ENCODE measurements around the gene CPA1. TPM values are rescaled to one million over a fixed set of nuclear protein-coding genes. Genes with fewer than 3 reads are reported as not detected.

CPA1 gene
- total RNA-seq, 4 donors from 2014 or later = not detected

- 64% methylated on average over 8 of the region's 8 CpGs for WGBS
- intact Hi-C loops (cut with DNase I) = no loop called here
- TF ChIP-seq POLR2A (IDR thresholded peaks at IDR 0.05; ENCODE audit: low read depth) (no peak), EP300 (IDR thresholded peaks at IDR 0.05) (no peak), CTCF (IDR thresholded peaks at IDR 0.05) (no peak)
- Histone ChIP-seq H3K27me3 (no peaks in the 10 kb centered on the region), H3K27ac (replicated peaks in 1 of 4) (no peak overlapping the region), H3K4me1 (no peaks in the 10 kb centered on the region), H3K4me3 (peak overlapping the region in 2 of 4 donors; percentile 16), H3K9me3 (no peaks in the 10 kb centered on the region), H3K36me3 (no peaks in the 10 kb centered on the region)
- DNase-seq (ENCODE audit: extremely low spot score) = no peak
Measured at GRCh38 chr7:130345136-130345535, 35.2 kb upstream of the CPA1 start.

GRCh38 chr7:130345725-130346124, 34.6 kb upstream of the CPA1 start:
- TF ChIP-seq CTCF (IDR thresholded peaks at IDR 0.05) = no peak
- TF ChIP-seq POLR2A (IDR thresholded peaks at IDR 0.05; ENCODE audit: low read depth) = no peak
- Histone ChIP-seq H3K9me3 (no peaks in the 10 kb centered on the region), H3K27ac (replicated peaks in 1 of 4) (no peak overlapping the region), H3K36me3 (no peaks in the 10 kb centered on the region), H3K4me3 (no peak overlapping the region), H3K27me3 (no peaks in the 10 kb centered on the region), H3K4me1 (peaks cover 0 to 2% (median 1%) of the 10 kb centered on the region in 4 donors)
- WGBS = 93% methylated on average over 4 of the region's 5 CpGs
- intact Hi-C loops (cut with DNase I) = no loop called here
- no peak for DNase-seq (ENCODE audit: extremely low spot score)

- TF ChIP-seq CTCF (IDR thresholded peaks at IDR 0.05) = no peak
- H3K4me1 ChIP-seq = peaks cover 0 to 8% (median 7%) of the 10 kb centered on the region in 4 donors
- no peaks in the 10 kb centered on the region for H3K36me3 ChIP-seq
- H3K4me3 ChIP-seq = no peak overlapping the region
- no peaks in the 10 kb centered on the region for H3K27me3 ChIP-seq
- 97% methylated on average over 3 of the region's 10 CpGs for WGBS
- intact Hi-C loops (cut with DNase I) = no loop called here
- H3K9me3 ChIP-seq = no peaks in the 10 kb centered on the region
- DNase-seq (ENCODE audit: extremely low spot score) = no peak
- no peak overlapping the region for H3K27ac ChIP-seq (replicated peaks in 1 of 4)
Measured at GRCh38 chr7:130346177-130346905, 34.0 kb upstream of the CPA1 start.

- peaks cover 0 to 14% (median 13%) of the 10 kb centered on the region in 4 donors for H3K4me1 ChIP-seq
- H3K36me3 ChIP-seq = no peaks in the 10 kb centered on the region
- no peak overlapping the region for H3K27ac ChIP-seq (replicated peaks in 1 of 4)
- H3K27me3 ChIP-seq = no peaks in the 10 kb centered on the region
- TF ChIP-seq POLR2A (IDR thresholded peaks at IDR 0.05; ENCODE audit: low read depth) (no peak), CTCF (IDR thresholded peaks at IDR 0.05) (no peak), POLR2AphosphoS5 (IDR thresholded peaks at IDR 0.05) (no peak), EP300 (IDR thresholded peaks at IDR 0.05) (no peak)
- no peaks in the 10 kb centered on the region for H3K9me3 ChIP-seq
- no peak overlapping the region for H3K4me3 ChIP-seq
- intact Hi-C loops (cut with DNase I) = no loop called here
- no peak for DNase-seq (ENCODE audit: extremely low spot score)
- 92% methylated on average over 6 of the region's 12 CpGs for WGBS
Measured at GRCh38 chr7:130346941-130347340, 33.4 kb upstream of the CPA1 start.
